ENCODE measurements around the gene GNA12.
A peak's percentile ranks its signal among the peaks of the same experiment; 100 is the strongest.
"Not testable (repeated sequence)": the region's sequence is repeated elsewhere in the genome, so short reads cannot be mapped to it uniquely, and the experiment has no call there.

GNA12 gene

DNA sequence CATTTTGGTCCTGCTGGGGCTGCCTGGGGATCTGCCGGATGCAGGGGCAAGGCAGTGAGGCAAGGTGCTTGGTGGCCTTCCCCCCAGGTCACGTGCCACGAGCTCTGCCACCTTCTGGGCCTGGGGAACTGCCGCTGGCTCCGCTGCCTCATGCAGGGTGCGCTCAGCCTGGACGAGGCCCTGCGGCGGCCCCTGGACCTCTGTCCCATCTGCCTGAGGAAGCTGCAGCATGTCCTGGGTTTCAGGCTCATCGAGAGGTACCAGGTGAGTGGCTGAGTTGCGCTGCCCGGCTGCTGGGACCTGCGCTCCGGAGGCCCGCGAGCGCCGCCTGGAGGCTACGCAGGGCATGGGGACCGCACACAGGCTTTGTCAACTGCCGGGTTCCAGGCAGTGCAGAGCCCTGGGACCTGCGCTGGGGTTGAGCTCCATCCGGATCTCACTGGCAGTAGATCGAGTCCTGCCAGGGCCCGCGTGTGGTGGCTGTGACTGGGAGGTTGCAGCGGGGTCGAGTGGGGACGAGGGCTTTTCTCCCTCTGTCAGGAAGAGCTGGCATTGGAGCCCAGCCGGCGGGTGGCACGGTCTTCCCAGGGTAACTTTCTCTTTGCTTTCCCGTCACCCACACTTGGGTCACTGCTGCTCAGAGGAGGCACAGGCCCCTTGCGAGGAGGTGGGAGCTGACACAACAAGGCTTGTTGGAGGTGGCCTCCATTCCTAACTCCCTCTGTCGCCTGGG lies 134.4 kb downstream of the GNA12 start:
- peak; percentile 86 to 87 for ATAC-seq

DNA sequence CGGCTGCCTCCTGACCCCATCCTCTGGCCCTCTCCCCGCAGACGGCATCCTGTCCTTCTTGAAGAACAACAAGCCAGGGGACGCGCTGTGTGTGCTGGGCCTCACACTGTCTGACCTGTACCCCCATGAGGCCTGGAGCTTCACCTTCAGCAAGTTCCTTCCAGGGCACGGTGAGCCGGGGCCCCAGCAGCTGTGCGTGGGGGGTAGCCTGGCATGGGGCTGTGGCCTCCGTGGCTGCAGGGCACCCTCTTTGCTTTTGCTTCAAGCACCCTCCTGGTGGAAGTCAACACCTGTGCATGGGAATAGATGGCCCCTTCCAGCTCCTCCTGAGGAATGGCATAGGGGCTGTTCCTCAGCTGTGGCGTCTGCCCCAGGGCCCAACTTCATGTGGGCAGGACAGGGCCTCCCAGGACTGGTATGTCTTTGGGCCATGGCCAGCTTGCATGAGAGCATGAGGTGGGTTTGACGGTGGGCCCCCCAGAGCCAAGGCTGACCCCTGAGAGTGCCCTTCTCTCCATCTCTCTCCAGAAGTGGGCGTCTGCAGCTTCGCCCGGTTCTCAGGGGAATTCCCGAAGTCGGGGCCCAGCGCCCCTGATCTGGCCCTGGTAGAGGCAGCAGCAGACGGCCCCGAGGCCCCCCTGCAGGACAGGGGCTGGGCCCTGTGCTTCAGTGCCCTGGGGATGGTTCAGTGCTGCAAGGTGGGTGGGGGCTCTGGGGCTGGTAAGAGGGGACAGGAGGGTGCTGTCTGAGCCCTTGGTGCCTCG lies 135.4 kb downstream of the GNA12 start:
- no peak for ATAC-seq

DNA sequence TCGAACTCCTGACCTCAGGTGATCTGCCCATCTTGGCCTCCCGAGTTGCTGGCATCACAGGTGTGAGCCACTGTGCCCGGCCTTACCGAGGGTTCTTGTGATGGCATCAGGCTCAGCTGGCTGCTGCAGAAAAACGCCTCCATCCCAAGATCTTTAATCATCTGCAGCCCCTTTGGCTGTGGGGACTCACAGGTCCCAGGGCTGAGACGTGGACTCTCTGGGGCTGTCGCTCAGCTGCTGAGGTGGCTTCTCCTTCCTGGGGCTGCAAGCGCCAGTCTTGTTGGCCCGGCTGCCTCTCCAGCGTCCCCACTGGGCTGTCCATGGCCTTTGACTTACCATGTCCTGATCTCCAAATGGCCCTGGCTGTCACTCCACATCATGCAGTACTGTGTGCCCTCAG lies 136.1 kb downstream of the GNA12 start:
- no peak for ATAC-seq

- no peak for ATAC-seq
Measured at GRCh38 chr7:2707481-2707880, 136.6 kb downstream of the GNA12 start.

GRCh38 chr7:2706685-2707126 lies 137.4 kb downstream of the GNA12 start:
- no peak for ATAC-seq

DNA sequence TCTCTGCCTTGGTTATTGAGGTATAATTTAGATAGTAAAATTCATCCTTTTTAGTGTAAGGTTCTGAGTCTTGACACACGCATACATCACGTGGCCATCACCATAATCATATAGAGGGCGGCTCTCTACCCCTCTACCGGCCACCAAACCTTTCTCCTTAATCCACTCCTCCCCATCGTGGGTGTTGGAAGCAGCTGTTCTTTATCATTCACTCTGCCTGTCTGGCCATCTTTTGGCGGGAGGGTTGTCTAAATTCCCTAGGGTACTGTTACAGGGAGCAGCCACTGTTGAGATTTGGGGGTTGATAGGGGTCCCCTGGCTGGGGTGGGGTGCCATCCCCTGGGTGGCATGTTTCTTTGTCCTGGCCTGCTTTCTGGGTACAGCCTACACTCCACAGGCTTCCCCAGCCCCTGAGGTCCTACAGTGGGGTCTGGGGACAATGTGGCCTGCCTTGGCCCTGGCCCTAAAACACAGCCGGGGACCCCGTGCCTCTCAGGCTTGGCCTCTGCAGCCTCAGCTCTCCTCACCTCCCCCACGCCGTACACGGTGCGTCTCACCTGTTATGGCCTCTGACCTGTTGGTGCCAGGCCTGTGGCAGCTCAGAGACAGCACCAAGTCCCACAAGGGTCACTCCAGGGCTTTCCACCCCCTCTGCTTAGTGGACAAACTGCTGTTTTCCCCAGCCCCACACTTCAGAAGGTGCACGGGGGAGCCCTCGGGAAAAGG lies 138.6 kb downstream of the GNA12 start:
- no peak for ATAC-seq

GRCh38 chr7:2702594-2702957 lies 141.5 kb downstream of the GNA12 start:
- ATAC-seq, result no peak

DNA sequence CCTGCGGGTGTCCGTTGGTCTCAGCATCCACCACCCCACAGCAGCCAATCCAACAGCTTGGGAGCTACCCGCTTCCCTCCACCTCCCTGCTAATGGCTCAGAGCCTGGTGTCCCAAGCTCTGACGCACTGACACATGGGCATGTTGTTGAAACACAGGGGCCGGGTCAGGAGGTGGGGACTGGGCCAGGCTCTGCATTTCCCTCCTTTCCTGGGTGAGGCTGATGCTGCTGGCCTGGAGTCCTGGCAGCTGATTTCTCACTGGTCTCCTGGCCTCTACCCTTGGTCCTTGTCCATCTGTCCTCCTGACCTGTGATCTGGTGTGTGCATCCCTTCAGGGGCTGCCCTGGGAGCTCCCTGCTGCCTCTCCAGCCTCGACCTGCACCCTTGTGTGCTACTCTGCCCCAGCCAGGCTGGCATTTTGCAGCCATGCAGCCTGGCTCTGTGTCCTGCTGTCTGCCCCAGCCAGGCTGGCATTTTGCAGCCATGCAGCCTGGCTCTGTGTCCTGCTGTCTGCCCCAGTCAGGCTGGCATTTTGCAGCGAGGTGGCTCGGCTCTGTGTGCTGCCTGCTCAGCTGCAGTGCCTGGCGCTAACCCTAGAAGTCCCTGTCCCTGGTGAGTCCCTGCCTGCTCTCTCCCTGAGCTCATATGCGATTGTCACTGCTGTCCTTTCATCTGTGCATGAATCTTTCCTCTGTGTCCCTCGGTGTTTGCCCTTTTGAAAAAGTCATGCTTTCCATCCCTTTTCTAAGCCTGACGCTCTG lies 142.1 kb downstream of the GNA12 start:
- ATAC-seq, result no peak

GRCh38 chr7:2701424-2701823 lies 142.7 kb downstream of the GNA12 start:
- no peak for ATAC-seq

DNA sequence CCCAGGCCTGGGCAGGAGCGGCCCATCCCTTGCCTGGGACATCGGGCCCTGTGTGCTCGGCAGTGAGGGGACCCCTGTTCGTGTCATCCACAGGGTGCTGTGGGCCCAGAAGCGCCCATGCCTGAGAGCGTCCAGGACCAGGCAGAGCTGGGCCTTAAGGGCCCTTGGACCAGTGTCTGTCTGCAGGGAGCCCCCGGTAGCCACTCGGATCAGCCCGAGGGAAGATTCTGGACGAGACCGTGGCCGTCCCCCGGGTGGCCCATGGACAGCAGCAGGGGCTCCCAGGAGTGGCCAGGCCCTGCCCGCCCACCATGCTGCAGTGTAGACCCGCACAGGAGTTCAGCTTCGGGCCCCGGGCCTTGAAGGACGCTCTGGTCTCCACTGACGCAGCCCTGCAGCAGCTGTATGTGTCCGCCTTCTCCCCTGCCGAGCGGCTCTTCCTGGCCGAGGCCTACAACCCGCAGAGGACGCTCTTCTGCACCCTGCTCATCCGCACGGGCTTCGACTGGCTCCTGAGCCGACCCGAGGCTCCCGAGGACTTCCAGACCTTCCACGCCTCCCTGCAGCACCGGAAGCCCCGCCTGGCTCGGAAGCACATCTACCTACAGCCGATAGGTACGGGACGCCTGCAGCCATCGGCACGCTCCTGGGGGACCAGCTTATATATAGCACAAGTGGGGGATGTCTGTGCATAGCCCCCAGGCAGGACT lies 143.8 kb downstream of the GNA12 start:
- no peak for ATAC-seq

DNA sequence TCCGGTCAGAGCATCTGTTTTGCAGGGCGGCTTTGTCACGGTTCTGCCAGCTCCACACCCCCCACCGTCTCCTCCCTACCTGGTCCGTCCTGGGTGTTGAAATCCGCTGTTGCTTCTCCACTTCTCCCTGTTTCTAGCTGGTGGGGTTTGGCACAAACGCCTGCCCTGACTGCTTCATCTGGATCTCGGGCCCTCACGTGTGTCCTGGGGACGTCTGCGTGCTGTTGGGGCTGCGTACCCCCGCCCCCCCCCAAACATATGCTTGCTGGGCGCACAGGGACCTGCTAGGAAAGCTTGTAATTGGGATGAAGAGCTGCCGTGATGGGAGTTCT lies 144.9 kb downstream of the GNA12 start:
- ATAC-seq, result no peak

DNA sequence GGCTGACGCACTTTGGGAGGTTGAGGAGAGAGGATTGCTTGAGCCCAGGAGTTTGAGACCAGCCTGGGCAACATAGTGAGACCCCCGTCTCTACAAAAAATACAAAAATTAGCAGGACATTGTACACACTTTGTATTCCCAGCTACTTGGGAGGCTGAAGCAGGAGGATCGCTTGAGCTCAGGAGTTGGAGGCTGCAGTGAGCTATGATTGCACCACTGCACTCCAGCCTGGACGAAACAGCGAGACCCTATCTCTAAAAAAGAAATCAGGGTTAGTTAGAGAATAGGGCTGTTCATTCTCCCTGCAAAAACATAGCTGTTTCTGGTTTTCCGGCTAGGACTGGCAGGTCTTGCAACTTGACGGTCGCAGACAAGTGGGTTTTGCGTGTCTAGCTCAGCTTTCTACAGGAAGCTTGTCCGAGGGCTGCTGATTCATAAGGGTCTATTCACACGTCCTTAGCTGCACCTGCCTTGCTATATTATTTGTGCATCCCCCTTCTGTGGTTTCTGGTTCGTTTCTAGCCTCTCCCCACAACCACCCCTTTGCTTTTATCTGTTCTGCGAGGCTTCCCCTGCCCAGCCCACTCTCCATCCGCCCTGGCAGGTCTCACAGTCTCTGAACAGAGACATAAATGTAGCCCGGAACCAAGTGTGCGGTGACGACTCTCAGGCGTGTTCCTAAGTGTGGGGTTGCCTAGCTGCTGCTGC lies 145.4 kb downstream of the GNA12 start:
- peak; percentile 91 to 93 for ATAC-seq

GRCh38 chr7:2694122-2694436 lies 150.0 kb downstream of the GNA12 start:
- ATAC-seq, result not testable (repeated sequence)

- ATAC-seq, result not testable (repeated sequence)
Measured at GRCh38 chr7:2693420-2694121, 150.5 kb downstream of the GNA12 start.

DNA sequence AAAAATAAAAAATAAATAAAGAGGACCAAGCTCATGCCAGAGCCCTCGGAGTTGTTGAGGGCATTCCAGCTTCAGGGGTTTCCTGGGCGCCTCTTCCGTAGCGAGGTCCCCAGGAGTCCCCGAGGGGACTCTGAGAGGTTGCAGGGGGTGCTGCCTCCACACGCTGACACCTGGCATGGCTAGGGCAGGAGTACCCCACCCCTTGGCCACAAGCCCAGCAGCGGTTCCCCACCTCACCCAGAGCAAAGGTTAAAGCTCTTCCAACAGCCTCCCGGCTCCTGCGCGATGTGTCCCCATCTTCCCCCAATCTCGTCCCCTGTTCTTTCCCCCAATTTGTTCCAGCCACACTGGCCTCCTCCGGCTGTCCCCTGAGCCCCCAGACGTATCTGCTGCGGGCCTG lies 151.6 kb downstream of the GNA12 start:
- ATAC-seq, result no peak

GRCh38 chr7:2691932-2692439 lies 152.1 kb downstream of the GNA12 start:
- ATAC-seq, result not testable (repeated sequence)

DNA sequence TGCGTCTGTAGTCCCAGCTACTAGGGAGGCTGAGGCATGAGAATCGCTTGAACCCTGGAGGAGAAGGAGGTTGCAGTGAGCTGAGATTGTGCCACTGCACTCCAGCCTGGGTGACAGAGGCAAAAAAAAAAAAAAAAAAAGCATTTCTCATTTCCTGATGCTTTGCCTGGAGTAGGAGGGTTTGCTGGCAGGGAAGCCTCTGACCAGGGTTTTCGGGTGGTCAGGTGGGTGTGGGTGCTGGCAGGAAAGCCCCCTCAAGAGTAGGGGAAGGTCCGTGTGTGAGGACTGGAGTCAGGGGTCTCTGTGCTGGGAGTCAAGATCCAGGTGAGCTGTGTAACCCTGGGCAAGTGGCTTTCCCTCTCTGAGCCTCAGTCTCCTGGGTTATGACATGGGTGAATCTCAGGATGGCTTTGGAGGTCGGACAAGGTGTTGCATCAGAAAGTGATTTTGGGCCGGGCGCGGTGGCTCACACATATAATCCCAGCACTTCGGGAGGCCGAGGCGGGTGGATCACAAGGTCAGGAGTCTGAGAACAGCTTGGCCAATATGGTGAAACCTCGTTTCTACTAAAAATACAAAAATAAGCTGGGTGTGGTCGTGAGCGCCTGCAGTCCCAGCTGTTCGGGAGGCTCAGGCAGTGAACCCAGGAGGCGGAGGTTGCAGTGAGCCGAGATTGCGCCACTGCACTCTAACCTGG lies 152.9 kb downstream of the GNA12 start:
- no peak for ATAC-seq

DNA sequence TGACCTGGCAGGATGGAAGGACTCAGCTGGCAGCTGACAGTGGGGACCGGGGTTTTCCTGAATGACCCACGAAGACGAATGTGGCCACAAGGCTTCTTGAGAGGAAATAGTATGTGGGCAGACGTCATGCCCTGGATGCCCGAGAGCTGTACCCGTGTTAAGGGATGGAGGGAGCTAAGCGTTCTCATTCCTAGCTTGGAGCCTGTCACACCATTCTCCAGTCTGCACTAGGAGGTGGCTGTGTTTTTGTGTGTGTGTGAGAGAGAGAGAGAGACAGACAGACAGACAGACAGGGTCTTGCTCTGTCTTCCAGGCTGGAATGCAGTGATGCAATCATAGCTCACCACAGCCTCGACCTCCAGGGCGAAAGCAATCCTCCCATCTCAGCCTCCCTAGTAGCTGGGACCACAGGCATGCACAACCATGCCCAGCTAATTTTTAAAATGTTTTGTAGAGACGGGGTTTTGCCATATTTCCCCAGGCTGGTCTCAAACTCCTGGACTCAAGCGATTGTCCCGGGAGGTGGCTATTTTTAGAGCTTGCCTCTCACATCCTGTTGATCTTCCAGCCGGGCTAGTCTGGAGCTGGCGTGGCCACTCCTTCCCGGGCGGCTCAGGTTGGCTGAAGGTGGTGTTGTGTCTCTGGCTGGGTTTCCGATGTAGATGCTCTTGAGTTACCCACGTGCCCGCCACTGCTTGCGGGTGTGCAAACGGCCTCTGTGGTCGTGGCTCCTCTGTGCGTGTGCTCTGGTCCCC lies 154.0 kb downstream of the GNA12 start:
- no peak for ATAC-seq

DNA sequence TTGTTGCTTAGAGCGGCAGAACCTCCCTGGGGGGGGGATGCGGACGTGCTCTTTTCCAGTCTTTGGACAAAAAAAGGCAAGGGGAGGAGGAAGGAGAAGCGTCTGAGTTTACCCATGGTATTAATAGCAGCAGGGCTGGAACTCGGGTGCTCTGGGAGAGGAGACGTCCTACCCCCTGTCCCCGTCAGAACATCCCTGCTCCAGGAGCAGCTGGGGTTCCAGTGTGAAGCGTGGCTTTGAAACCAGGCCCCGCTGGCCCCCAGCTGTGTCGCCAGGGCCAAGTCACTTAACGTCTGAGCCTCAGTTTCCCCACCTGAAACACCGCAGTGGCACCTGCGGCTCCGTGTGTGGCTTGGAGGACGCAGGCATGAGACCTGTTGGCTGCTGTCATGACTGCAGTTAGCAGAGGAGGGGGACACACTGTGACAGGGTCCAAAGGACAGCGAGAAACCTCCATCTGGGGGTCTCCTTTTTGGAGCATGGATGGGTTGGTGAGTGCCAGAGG lies 154.7 kb downstream of the GNA12 start:
- ATAC-seq, result no peak

Data from activated CD4-positive, CD25-positive, alpha-beta regulatory T cell treated with anti-CD3 and anti-CD28 coated beads, Interleukin-2, amount 50 U/mL, for 24 hours (primary cell).